ENCODE measurements around the gene DNAJB7.
"Not testable (repeated sequence)": the region's sequence is repeated elsewhere in the genome, so short reads cannot be mapped to it uniquely, and the experiment has no call there.

Gene DNAJB7
- long read RNA-seq, donor 1, transcript DNAJB7-201 (1 exons, 2,578 nt), result major isoform, 7 of 7 reads
- long read RNA-seq, donor 1, partial matches to known transcripts, result 0 of 7 reads
- long read RNA-seq, donor 1, other reads (novel, unspliced or antisense), result 0 of 7 reads
- long read RNA-seq, donor 2, partial matches to known transcripts, result 0 of 3 reads
- long read RNA-seq, donor 2, other reads (novel, unspliced or antisense), result 0 of 3 reads
- long read RNA-seq, donor 3, transcript DNAJB7-201 (1 exons, 2,578 nt), result major isoform, 5 of 5 reads
- long read RNA-seq, donor 3, partial matches to known transcripts, result 0 of 5 reads
- long read RNA-seq, donor 3, other reads (novel, unspliced or antisense), result 0 of 5 reads
- long read RNA-seq, donor 4, transcript DNAJB7-201 (1 exons, 2,578 nt), result major isoform, 8 of 8 reads
- long read RNA-seq, donor 4, partial matches to known transcripts, result 0 of 8 reads
- long read RNA-seq, donor 4, other reads (novel, unspliced or antisense), result 0 of 8 reads
- long read RNA-seq, donor 5, transcript DNAJB7-201 (1 exons, 2,578 nt), result major isoform, 7 of 7 reads
- long read RNA-seq, donor 5, partial matches to known transcripts, result 0 of 7 reads
- long read RNA-seq, donor 5, other reads (novel, unspliced or antisense), result 0 of 7 reads
- long read RNA-seq, donor 6, transcript DNAJB7-201 (1 exons, 2,578 nt), result major isoform, 5 of 5 reads
- long read RNA-seq, donor 6, partial matches to known transcripts, result 0 of 5 reads
- long read RNA-seq, donor 6, other reads (novel, unspliced or antisense), result 0 of 5 reads
- long read RNA-seq, donor 7, transcript DNAJB7-201 (1 exons, 2,578 nt), result major isoform, 14 of 14 reads
- long read RNA-seq, donor 7, partial matches to known transcripts, result 0 of 14 reads
- long read RNA-seq, donor 7, other reads (novel, unspliced or antisense), result 0 of 14 reads
- long read RNA-seq, donor 8, transcript DNAJB7-201 (1 exons, 2,578 nt), result major isoform, 9 of 27 reads
- long read RNA-seq, donor 8, partial matches to known transcripts, result 11 of 27 reads
- long read RNA-seq, donor 8, other reads (novel, unspliced or antisense), result 7 of 27 reads

GRCh38 chr22:40862013-40862412 is at the start of gene DNAJB7:
TSS of gene DNAJB7 (minus strand) at chr22:40862113. CDS start at chr22:40861994, 119 bp downstream.
- DNase-seq, result no peak

GRCh38 chr22:40908895-40909294 is 47.0 kb upstream of the DNAJB7 start:
- no peak for DNase-seq

GRCh38 chr22:40904101-40904500 is 42.2 kb upstream of the DNAJB7 start:
- no peak for DNase-seq

GRCh38 chr22:40898850-40899357 is 37.0 kb upstream of the DNAJB7 start:
- DNase-seq, result peak; percentile 9

- DNase-seq, result no peak
These were observed 32.5 kb upstream of the DNAJB7 start for GRCh38 chr22:40894417-40894816.

- DNase-seq, result no peak
These were observed 29.0 kb upstream of the DNAJB7 start for GRCh38 chr22:40890881-40891280.

- DNase-seq, result no peak
These were observed 27.2 kb upstream of the DNAJB7 start for GRCh38 chr22:40889116-40889515.

GRCh38 chr22:40878922-40879321 is 17.0 kb upstream of the DNAJB7 start:
- DNase-seq, result no peak

- no peak for DNase-seq
These were observed 15.6 kb upstream of the DNAJB7 start for GRCh38 chr22:40877488-40877887.

GRCh38 chr22:40876907-40877306 is 15.0 kb upstream of the DNAJB7 start:
- no peak for DNase-seq

- no peak for DNase-seq
These were observed 13.2 kb upstream of the DNAJB7 start for GRCh38 chr22:40875111-40875510.

- DNase-seq, result no peak
These were observed 12.1 kb upstream of the DNAJB7 start for GRCh38 chr22:40874016-40874415.

GRCh38 chr22:40868379-40868778 is 6.5 kb upstream of the DNAJB7 start:
- DNase-seq, result not testable (repeated sequence)

GRCh38 chr22:40867109-40867508 is 5.2 kb upstream of the DNAJB7 start:
- DNase-seq, result no peak

GRCh38 chr22:40862537-40862936 is 624 bp upstream of the DNAJB7 start:
- no peak for DNase-seq

GRCh38 chr22:40857309-40857855 is 4.5 kb downstream of the DNAJB7 start:
- no peak for DNase-seq

- DNase-seq, result peak; percentile 98
These were observed 5.2 kb downstream of the DNAJB7 start, which contains the start of the genes ST13 and XPNPEP3 for GRCh38 chr22:40856513-40857308. TSS of gene ST13 (minus strand) at chr22:40856639. CDS start at chr22:40856540, 99 bp downstream. TSS of gene XPNPEP3 (plus strand) at chr22:40857148. CDS start at chr22:40857182, 34 bp downstream.

GRCh38 chr22:40855979-40856512 is 5.9 kb downstream of the DNAJB7 start:
- peak; percentile 84 for DNase-seq

- DNase-seq, result no peak
These were observed 6.6 kb downstream of the DNAJB7 start for GRCh38 chr22:40855071-40855978.

- DNase-seq, result no peak
These were observed 8.0 kb downstream of the DNAJB7 start for GRCh38 chr22:40853961-40854360.

Measured in right kidney (tissue), 9 donors.